Skin of body (tissue), 2 donors: Measurements from ENCODE around the gene NDN. TPM values are rescaled to one million over a fixed set of nuclear protein-coding genes. Genes with fewer than 3 reads are reported as not detected.

Experiments used
- DNase-seq: peaks from one replicate; lab custom pipeline; 2025; lab: John Stamatoyannopoulos, UW
- total RNA-seq: library from RNA; depleted of rRNA; stranded (reverse); fragments of >200 nt; gene quantifications from one replicate; pipeline ENCODE4 v1.2.3, GENCODE V29; 2014

Gene NDN
- total RNA-seq, 1 donor from 2014 or later = 61.5 TPM

- DNase-seq = peak; percentile 35
Measured at GRCh38 chr15:23642413-23643044, 44.6 kb downstream of the NDN start.

Other genes starting within 250 kb of the NDN start
- not detected for gene GOLGA6L2, start 240.1 kb downstream of the NDN start, total RNA-seq
- 0.89 TPM for gene MKRN3, start 121.6 kb downstream of the NDN start, total RNA-seq
- 2.8 TPM for gene MAGEL2, start 39.4 kb downstream of the NDN start, total RNA-seq